ENCODE measurements around the gene HSD17B8.
A peak's percentile ranks its signal among the peaks of the same experiment; 100 is the strongest.

HSD17B8 gene

DNA sequence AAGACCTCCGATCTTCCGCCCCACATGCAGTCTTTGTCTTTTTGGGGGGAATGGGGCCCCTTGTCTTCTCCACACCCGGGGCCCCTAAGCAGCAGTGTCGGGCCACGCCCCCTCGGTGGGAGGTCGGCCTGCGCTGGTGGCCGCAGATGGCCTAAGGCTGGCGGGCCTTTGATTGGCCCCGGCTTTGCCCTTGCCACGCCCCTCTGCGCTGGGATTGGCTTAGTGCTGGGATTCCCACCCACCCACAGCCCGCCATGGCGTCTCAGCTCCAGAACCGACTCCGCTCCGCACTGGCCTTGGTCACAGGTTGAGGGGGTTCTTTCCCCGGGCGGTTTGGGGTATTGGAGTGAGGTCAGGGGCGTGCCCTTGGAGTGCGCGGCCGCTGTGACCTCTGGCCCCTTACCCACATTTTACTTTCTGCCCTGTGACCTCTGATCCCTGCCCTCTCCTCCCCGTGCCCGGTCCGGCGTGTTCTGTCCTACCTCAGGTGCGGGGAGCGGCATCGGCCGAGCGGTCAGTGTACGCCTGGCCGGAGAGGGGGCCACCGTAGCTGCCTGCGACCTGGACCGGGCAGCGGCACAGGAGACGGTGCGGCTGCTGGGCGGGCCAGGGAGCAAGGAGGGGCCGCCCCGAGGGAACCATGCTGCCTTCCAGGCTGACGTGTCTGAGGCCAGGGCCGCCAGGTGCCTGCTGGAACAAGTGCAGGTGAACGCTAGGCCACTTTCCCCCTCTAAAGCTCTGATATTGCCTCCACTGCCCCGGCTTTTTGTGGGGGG, at the start of gene HSD17B8:
Gene HSD17B8 (plus strand): TSS at position 241 of the 776 bp plus-strand sequence. CDS start 14 bp downstream, at position 255.
- peak; percentile 94 to 96 for DNase-seq (ENCODE audit: low read depth in 2 of 2)

DNA sequence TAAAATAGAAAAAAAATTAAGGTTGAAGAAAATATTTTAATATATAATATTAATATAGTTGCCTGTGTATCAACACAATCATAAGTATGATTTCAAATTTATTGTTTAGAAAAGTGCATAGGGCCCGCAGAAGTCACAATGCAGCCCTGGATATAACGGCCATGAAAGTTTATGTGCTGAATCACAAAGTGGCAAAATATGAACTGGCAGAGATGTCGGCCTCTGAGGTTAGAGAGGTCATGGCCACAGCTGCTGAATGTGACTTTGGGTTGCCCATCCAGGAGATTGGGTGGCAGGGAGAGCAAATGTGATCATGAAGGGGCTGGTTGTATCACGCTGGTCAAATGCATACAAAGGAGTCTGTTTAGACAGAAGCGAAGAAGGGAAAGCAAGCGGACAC, 47.9 kb upstream of the HSD17B8 start:
- DNase-seq (ENCODE audit: low read depth in 2 of 2) = no peak

DNA sequence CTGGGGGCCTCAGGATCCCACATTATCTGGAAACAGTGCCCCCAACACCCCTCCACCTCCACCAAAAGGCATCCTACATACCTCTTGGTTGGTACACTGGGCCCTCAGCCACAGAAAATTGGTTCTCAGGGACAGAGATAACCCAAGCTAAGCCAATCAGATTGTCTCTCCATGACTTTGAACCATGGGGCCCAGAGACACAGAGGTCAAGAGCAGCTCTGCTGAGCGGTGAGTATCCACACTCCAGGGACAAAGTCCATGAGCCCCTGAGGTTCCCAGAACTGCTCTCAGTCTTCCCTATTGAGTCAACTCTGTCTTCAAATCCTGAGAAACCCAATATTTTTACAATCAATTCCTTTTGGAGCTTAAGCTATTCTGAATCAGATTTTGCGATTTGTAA, 47.5 kb upstream of the HSD17B8 start:
- DNase-seq (ENCODE audit: low read depth in 2 of 2) = no peak

DNA sequence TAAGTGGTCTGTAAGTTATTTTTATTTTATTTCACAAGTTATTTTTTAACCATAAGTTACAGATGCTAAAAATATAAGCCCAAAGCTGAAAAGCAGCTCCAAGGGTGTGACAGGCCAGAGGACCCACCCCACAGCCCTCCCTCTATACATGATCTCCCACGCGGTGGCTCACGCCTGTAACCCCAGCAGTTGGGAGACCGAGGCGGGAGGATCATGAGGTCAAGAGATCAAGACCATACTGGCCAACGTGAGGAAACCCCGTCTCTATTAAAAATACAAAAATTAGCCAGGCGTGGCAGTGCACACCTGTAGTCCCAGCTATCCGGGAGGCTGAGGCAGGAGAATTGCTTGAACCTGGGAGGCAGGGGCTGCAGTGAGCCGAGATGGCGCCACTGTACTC, 44.4 kb upstream of the HSD17B8 start:
- DNase-seq (ENCODE audit: low read depth in 2 of 2) = no peak

DNA sequence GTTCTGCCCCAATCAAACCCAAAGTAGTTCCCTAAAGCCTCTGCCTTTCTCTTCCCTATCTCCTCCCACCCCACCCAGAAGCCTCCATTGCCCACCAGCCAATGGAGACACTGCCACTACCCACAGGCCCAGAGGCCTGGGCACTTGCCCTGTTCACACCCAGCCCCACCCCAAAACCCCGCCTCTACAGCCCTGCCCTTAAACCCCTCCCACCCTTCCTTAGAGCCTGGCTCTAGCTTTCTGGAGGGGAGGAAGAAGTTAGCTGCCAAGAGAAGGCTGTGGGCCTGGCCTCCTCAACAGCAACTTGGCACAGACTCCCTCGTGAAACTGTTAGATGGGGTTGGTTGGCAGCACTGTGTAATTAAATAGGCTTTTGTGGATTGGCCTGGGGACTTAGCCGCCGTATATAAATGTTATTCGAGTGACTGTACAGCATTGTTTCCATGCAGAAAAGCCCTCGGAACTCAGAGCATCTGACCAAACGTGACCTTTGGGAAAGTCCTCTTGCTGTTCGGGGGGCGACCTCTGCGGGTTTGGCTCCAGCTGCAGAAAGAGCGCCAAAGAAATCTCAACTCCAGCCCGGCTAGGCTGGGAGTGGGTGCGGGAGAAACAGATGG, 43.6 kb upstream of the HSD17B8 start:
- DNase-seq (ENCODE audit: low read depth in 2 of 2) = no peak

DNA sequence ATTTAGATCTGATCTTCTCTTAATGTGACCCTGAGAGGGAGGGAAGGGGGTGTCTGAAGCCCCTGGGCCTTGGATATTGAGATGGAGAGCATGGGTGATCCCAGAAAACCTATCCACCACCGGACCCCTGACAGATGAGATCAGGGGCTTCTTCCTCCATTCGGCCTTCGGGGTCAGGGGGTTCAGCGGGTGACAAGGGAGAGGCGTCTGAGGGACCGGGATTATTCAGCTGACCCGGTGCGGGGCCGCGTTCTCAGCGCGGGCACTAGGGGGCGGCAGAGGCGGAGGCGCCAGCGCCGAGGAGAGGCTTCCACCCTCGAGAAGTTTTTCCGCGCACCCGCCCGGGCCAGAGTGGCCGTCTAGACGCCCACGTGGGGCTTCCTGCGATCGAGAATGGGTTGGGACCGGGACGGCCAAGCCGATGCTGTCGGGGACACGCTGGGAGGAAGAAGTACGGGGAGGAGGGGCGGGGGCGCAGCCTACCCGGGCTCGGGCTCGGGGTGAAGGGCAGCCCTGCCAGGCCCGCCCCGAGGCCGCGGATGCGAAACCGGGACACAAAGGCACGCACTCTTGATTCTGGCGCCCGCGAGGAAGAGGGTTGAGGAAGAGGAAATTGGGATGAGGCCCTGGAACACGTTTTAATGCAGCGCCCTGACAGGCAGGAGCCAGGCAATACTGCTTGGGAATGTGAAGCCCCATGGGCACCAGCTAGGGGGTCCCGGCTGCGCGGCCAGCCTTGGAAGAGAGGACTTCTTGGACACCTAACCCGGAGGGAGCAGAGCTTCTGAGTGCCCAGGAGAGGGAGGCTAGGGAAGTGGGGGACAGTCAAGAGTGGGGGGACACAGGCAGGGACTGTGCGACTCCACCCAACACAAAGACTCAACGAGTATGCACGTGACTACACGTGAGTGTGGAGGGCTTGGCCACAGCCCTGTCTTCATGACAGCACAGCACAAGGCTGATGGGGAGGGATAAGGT, 42.8 kb upstream of the HSD17B8 start:
- peak; percentile 71 to 81 for DNase-seq (ENCODE audit: low read depth in 2 of 2)

DNA sequence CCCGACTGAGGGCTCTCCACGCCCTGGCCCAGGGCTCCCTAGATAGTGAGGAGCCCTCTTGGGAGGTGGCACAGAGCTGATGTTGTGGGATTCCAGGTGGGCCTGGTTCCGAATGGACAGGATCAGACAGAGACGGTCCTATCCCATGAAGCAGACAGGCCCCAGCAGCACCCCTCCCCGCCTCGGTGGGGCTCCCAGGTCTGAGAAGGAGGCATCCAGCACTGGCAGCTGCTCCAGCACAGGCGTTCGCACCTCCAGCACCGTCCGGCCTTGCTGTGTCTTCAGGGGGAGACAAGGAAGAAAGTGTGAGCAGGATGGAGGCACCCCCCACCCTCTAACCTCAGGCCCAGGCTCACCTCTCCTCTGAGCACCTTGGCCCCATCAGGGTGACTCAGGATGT, 40.9 kb upstream of the HSD17B8 start:
- DNase-seq (ENCODE audit: low read depth in 2 of 2) = no peak

DNA sequence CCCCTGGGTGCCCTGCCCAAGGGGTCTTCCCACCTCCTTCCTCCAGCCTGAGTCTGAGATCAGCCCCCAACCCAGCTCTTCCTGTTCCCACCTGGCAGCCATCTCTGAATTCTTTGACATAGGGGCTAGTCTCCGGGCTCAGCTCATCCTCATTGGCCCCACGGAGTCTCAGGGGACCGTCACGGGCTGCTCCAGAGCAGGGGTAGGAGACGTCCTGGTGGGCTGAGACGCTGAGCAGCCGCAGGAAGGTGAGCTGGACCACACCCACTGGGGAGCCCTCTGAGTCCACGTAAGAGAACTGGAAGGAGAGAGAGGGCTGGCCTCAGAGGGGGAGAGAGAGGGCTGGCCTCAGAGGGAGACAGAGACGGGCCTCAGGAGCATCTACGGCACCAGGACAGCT, 40.3 kb upstream of the HSD17B8 start:
- DNase-seq (ENCODE audit: low read depth in 2 of 2) = no peak

DNA sequence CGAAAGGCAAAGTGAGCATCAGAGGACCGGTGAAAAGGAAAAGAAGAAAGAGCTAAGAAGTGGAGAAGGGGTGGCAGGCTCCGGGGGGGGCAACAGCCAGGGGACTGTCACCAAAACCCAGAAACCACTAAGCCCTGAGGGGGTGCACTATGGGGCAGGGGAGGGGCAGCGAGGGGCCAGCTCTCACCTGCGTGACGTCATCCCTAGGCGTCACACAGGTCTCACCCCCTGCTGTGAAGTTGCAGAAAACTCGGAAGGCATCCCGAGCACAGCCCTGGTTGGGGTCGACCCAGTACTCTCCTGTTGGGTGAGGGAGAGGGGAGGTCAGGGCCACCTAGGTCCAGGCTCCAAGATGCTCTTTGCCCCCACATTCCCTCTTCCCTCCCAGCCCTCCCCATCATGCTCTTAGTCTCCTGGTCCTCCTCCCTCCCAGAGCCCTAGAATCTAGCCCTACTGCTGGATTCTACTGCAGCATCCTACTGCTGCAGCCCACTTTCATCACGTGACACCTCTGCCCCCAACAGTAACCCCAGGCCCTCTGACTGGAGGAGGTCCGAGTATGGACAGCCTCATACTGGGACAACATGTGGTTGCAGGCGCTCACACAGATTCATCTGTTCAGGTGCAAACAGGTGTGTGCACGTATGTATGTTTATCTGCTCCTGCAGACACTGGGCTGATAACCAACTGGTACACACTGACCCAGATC, 39.6 kb upstream of the HSD17B8 start:
- no peak for DNase-seq (ENCODE audit: low read depth in 2 of 2)

DNA sequence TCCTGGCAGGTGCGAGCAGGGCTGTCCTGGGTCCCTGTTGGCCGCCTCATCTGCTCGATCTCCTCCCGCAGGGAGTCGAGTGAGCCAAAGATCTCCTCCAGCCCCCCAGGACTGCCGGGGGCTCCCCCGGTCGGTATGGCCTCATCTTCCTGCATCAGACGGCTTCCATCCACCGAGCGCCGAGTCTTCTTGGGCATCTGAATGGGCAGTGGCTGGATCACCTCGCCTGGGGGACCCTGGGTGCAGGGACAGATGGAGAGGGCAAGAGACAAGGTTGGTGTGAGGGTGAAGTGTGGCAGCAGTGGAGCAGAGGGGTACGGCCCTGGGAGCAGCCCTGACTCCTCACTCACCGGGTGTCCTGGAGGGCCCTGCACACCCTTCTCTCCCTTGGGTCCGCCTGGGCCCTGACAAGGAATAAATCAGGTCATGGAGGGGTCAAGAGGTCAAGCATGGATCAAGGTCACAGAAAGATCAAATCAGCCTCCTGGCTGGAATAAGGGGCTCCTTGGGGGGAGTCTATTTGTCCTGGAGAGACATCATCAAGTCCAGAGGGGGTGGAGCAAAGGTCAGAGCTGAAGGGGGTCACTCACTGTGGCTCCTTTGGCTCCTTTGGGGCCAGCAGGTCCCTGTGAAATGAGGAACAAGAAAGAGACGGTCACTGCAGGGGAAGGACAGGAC, 38.7 kb upstream of the HSD17B8 start:
- no peak for DNase-seq (ENCODE audit: low read depth in 2 of 2)

DNA sequence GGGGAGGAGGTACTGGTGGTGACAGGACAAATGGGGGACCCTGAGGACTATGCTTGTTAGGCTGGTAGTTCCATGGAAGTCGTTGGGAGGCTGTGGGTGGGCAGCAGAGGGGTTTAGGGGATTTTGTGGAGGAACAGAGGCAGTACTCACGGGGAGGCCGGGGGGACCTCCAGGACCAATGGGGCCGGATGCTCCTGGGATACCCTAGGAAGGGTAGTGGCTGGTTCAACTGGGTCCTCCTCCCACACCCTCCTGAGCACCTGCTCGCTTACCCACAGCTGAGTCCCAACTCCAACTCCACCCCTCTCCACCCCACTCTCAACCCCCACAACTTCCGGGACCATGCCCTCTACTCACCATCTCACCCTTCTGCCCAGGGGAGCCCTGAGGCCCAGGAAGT, 38.1 kb upstream of the HSD17B8 start:
- DNase-seq (ENCODE audit: low read depth in 2 of 2) = no peak

DNA sequence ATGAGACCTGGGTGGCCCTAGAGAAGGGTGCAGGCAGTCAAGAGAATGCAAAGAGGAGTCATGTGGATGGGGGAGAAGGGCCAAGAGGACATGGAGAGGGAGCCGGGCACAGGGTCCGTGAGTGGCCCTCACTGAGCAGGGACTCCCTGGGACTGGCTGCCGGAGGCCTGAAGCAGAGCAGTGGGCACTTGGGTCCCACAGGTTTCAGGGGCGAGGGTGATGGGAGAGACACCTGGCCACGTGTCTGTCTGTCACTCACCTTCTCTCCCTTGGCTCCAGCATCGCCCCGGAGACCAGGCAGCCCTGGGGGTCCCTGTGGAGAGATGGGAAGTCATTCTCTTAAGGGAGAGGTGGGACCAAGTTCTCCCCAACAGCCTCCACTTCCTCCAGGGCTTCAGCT, 37.6 kb upstream of the HSD17B8 start:
- no peak for DNase-seq (ENCODE audit: low read depth in 2 of 2)

DNA sequence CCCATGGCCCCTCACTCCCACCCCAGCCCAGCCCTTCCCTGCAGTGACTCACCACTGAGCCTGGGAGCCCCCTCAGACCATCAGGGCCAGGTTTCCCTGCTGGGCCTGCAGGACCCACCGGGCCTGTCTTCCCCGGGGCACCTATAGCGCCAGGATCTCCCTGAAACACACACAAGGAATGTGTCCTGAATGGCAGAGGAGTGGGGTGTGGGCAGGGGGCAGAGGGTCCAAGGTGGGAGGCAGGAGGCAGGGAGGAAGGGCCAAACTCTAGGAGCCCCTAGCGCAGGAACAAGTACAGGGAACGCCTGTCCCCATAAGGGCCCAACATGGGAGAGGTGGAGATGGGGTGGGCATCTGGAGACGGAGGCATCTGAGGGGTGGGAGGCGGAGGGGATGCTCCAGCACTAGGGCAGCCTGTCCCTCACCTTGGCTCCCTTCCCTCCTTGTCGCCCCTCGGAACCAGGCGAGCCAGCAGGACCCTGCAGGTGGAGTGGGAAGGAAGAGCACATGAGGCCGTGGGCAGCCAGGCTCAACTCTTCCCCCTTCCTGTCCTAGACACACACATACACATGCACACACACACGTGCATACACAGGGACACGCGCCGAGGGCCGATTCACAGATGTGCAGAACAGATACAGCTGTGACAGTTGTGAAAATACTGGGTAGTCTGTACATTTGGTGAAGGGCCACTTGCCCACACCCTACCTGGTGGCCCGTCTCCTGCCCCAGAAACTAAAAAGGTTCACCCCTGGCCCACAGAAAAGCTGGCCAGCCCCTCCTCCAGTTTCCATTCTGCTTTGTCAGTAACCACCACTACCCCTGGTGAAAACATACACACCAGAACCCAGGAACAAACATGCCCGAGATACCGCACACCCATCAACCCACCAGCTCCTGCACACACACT, 36.8 kb upstream of the HSD17B8 start:
- DNase-seq (ENCODE audit: low read depth in 2 of 2) = no peak

DNA sequence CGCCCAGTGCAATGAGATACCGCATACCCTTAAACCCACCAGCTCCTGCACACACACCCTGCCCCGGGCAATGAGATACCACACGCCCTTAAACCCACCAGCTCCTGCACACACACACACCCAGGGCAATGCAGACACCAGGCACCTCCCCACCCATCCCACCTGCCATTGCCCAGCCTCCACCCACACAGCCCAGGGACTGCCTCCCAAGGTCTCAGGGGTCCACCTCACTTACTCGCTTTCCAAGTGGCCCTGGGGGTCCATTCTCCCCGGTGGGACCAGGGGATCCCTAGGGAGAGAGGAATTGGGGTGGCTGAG, 36.2 kb upstream of the HSD17B8 start:
- DNase-seq (ENCODE audit: low read depth in 2 of 2) = no peak

DNA sequence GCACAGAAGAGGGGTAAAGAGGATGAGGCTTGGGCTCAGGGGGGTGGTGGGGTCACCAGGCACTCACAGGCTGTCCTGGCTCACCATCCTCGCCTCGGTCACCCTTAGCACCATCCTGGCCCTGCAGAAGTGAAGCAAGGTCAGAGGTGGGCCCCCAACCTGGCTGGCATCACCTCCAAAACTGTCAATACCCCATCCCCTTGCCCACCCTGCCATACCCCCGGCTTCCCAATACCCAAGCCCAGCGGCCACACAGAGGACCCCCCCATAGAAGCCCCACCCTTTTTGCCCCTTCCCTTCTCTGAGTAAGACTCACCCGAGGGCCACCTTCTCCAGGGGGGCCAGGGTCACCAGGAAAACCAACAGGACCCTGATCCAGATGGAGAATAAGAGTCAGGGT, 35.8 kb upstream of the HSD17B8 start:
- no peak for DNase-seq (ENCODE audit: low read depth in 2 of 2)

DNA sequence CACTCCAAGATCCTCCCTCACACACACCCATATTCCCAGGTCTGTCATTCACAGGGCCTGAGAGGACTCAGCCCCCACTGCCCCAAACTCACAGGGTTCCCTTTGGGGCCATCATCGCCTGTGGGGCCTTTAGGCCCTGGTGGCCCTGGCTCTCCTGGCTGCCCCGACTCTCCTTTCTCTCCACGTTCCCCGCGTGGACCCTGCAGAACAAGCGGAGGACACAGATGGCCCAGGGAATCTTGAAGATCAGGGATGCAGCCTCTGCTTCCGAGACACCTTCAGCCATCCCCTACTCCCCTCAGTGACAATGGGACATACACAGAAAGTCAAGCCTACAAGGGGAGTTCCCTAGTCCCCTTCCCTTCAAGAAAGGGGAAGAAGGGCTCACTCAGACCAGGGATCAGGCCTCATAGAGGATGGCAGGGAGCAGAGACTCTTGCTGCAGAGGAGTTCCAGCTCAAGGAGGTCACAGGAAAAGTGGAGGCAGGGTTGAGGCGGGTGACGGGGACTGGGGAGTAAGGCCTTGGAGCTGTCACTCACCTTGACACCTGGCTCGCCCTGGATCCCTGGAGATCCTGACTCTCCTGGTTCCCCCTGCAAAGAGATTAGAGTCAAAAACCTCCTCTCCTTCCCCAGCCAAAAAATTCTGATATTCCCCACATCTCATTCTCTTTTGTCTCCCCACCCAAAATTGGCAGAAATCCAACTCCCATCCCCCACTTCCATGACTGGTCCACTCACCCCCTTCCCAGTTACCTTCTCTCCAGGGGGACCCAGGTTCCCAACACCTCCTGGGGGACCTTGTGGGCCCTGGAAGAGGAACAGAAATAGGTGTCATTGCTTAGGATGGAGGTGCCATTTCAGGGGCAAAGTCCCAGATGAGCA, 34.9 kb upstream of the HSD17B8 start:
- no peak for DNase-seq (ENCODE audit: low read depth in 2 of 2)

DNA sequence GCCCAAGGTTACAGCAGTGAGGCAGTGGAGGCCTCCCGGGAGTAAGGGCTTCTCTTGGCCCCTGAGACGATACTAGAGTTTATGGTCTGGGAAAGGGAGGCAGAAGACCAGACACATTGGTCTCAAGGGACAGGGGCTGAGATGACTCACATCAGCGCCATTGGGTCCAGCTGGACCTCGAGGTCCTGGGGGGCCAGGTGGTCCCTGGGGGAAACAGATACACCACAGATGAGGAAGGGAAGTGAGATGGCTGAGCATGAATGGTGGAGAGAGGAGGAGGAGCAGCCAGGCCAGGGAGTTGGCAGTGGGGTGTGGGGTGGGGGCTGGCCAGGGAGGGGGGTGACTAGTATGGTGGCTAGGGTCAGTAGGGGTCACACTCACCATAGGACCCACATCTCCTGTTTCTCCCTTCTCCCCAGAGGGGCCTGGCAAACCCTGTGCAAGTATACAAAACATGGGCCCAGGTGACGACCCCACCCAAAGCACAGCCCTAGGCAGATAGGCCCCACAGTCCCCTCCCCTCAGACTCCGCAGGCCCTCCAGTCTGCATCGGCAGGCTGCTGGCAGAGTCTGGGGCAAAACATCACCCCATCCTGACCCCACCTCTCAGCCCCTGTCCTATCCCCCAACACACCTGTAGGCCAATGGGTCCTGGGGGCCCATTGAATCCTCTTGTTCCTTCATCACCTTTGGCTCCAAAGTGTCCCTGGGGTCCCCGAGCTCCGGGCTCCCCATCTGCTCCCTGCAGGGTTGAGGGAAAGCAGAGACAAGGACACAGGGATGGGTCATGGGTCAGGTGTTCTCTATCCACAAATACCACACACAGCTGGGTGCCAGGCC, 34.1 kb upstream of the HSD17B8 start:
- no peak for DNase-seq (ENCODE audit: low read depth in 2 of 2)
